ENCODE measurements around the gene MMP8.

DNA sequence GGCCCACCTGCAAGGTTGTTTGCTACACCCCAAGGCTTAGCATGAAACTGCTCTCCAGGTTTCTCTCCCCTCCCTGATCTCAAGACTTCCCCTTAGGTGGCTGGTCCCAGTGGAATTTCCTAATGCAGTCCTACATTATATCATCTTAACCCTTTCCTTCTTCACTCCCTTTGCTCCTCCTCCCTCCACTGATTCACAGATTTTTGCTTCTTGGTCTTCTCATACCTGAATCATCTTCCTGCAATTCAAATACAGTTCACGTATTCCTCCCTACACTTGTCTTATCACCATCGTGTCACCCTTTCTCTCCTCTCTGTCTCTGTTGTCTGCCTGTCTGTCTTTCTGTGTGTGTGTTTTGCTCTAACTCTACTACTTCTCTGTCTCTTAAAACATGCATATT lies 38.7 kb upstream of the MMP8 start:
- no peak for TF ChIP-seq POLR2A (IDR thresholded peaks at IDR 0.05)
- TF ChIP-seq, protein P1, sequence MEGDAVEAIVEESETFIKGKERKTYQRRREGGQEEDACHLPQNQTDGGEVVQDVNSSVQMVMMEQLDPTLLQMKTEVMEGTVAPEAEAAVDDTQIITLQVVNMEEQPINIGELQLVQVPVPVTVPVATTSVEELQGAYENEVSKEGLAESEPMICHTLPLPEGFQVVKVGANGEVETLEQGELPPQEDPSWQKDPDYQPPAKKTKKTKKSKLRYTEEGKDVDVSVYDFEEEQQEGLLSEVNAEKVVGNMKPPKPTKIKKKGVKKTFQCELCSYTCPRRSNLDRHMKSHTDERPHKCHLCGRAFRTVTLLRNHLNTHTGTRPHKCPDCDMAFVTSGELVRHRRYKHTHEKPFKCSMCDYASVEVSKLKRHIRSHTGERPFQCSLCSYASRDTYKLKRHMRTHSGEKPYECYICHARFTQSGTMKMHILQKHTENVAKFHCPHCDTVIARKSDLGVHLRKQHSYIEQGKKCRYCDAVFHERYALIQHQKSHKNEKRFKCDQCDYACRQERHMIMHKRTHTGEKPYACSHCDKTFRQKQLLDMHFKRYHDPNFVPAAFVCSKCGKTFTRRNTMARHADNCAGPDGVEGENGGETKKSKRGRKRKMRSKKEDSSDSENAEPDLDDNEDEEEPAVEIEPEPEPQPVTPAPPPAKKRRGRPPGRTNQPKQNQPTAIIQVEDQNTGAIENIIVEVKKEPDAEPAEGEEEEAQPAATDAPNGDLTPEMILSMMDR (IDR thresholded peaks at IDR 0.05), result no peak

Measured in thyroid gland (tissue), 4 donors.